HFFc6 (cell line): ENCODE results near the gene DSC3. TPM values are rescaled to one million over a fixed set of nuclear protein-coding genes. Genes with fewer than 3 reads are reported as not detected.
"Not testable (repeated sequence)": the region's sequence is repeated elsewhere in the genome, so short reads cannot be mapped to it uniquely, and the experiment has no call there.

ENCODE experiments used
- DNase-seq: peaks from one replicate; pipeline ENCODE4 v3.0.0-alpha.2; 2018
- H3K27ac Mint-ChIP-seq: 2 replicates; pipeline ENCODE4 v1.8.0; 2020; ENCODE audit warnings: mild to moderate bottlenecking, mixed read lengths
- H3K27me3 Mint-ChIP-seq: 2 replicates; pipeline ENCODE4 v1.8.0; 2021; ENCODE audit warnings: mild to moderate bottlenecking, moderate library complexity, mixed read lengths; ENCODE audit not compliant: insufficient read depth
- H3K36me3 Mint-ChIP-seq: 2 replicates; pipeline ENCODE4 v1.8.0; 2021; ENCODE audit warnings: low read depth, mixed read lengths
- H3K4me1 Mint-ChIP-seq: 2 replicates; pipeline ENCODE4 v1.8.0; 2020; ENCODE audit warnings: low read depth, mixed read lengths
- H3K4me3 Mint-ChIP-seq: 2 replicates; pipeline ENCODE4 v1.8.0; 2020; ENCODE audit warnings: mild to moderate bottlenecking, moderate library complexity, mixed read lengths
- H3K9me3 Mint-ChIP-seq: 2 replicates; pipeline ENCODE4 v1.8.0; 2020; ENCODE audit warnings: mild to moderate bottlenecking, mixed read lengths
- CTCF ChIP-seq: fragments of 200-600 bp; sonication (generic); IDR thresholded peaks from 2 replicates; pipeline ENCODE4 v1.5.0; 2021; ENCODE audit warnings: antibody characterized with exemption, mild to moderate bottlenecking
- total RNA-seq, 6 experiments: library from RNA; stranded (reverse); fragmentation: NEBNext Ultra II Directional; extraction: Animal tissue kit (Norgen Biotek cat#: 25700); gene quantifications; 2 replicates in 1 of 6; 3 replicates in 5 of 6; pipeline ENCODE4 v1.2.3, GENCODE V29; 2021

DSC3 gene
- total RNA-seq, 6 experiments from 2014 or later = not detected

GRCh38 chr18:31042084-31042405 lies 497 bp downstream of the DSC3 start:
- no peak overlapping the region for H3K4me3 Mint-ChIP-seq
- no peak overlapping the region for H3K27ac Mint-ChIP-seq
- H3K4me1 Mint-ChIP-seq = no peaks in the 10 kb centered on the region
- peaks cover 49% of the 10 kb centered on the region for H3K9me3 Mint-ChIP-seq
- H3K27me3 Mint-ChIP-seq = no peaks in the 10 kb centered on the region
- no peak for DNase-seq
- 0 out of 2 replicates have a peak, but pooled peaks cover 5% of the 10 kb centered on the region for H3K36me3 Mint-ChIP-seq
- no peak for TF ChIP-seq CTCF

DNA sequence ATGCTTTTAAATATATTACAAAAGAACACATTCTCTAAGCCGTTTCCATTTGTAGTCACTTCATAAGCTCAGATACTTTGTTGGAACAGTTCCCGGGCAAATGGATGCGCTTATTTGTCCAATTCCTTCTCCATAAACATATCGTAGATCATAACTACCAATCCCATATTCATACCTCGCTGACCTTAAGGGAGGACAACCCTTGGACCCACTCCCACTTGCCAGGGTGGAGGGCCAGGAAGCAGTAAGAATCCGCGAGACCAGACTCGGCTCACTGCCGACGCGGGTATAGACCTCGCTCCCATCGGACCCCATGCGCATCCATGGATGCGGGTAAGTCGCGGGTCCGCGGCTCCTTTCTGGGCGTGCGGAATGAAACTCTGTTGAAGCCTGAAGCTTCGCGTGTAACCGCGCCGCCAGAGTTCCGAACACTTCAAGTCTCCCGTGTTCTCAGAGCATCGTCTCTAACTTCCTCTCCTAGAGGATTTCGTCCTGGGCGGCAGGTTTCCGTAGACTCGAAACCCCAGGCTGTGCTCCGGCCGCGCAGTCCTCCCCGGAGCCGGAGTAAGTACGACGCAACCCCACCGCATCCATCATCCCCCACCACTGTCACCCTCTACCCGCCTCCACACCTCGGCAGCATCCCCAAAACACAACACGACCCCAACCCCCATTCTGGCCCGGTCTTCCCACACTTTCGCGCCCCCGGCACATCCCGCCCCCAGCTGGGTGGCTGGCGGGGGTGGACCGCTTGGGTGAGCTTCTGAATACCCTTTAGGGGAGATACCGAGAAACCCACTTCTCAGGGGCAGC lies 1.1 kb downstream of the DSC3 start:
- Mint-ChIP-seq H3K9me3 (peaks cover 44% of the 10 kb centered on the region), H3K27me3 (no peaks in the 10 kb centered on the region), H3K27ac (no peak overlapping the region), H3K4me3 (no peak overlapping the region), H3K4me1 (no peaks in the 10 kb centered on the region), H3K36me3 (0 out of 2 replicates have a peak, but pooled peaks cover 5% of the 10 kb centered on the region)
- no peak for TF ChIP-seq CTCF
- DNase-seq = no peak

GRCh38 chr18:31040686-31041270 lies 1.8 kb downstream of the DSC3 start:
- H3K4me1 Mint-ChIP-seq = no peaks in the 10 kb centered on the region
- 0 out of 2 replicates have a peak, but pooled peaks cover 5% of the 10 kb centered on the region for H3K36me3 Mint-ChIP-seq
- TF ChIP-seq CTCF = no peak
- H3K27ac Mint-ChIP-seq = no peak overlapping the region
- H3K27me3 Mint-ChIP-seq = no peaks in the 10 kb centered on the region
- no peak overlapping the region for H3K4me3 Mint-ChIP-seq
- no peak for DNase-seq
- H3K9me3 Mint-ChIP-seq = peaks cover 40% of the 10 kb centered on the region

GRCh38 chr18:31039426-31039825 lies 3.1 kb downstream of the DSC3 start:
- no peaks in the 10 kb centered on the region for H3K27me3 Mint-ChIP-seq
- no peak for DNase-seq
- no peaks in the 10 kb centered on the region for H3K4me1 Mint-ChIP-seq
- TF ChIP-seq CTCF = no peak
- no peak overlapping the region for H3K27ac Mint-ChIP-seq
- H3K36me3 Mint-ChIP-seq = 0 out of 2 replicates have a peak, but pooled peaks cover 5% of the 10 kb centered on the region
- H3K4me3 Mint-ChIP-seq = no peak overlapping the region
- peaks cover 42% of the 10 kb centered on the region for H3K9me3 Mint-ChIP-seq

DNA sequence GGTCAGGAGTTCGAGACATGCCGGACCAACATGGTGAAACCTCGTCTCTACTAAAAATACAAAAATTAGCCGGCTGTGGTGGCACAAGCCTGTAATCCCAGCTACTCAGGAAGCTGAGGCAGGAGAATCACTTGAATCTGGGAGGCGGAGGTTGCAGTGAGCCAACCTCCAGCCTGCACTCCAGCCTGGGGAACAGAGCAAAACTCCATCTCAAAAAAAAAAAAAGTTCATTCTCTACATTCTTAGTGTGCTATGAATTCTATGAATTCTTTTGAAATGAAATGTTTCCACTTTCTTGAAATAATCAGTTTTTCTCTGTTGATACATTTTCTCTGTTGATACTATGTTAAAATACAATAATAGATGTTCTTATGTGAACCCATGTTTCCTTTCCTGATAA lies 4.9 kb downstream of the DSC3 start:
- not testable (repeated sequence) for H3K36me3 Mint-ChIP-seq, H3K27ac Mint-ChIP-seq, H3K4me3 Mint-ChIP-seq, H3K4me1 Mint-ChIP-seq, DNase-seq, H3K27me3 Mint-ChIP-seq
- H3K9me3 Mint-ChIP-seq = peaks cover 34% of the 10 kb centered on the region

- no peak overlapping the region for H3K27ac Mint-ChIP-seq
- H3K4me3 Mint-ChIP-seq = no peak overlapping the region
- H3K36me3 Mint-ChIP-seq = no peaks in the 10 kb centered on the region
- peaks cover 22% of the 10 kb centered on the region for H3K9me3 Mint-ChIP-seq
- H3K27me3 Mint-ChIP-seq = no peaks in the 10 kb centered on the region
- DNase-seq = no peak
- TF ChIP-seq CTCF = no peak
- no peaks in the 10 kb centered on the region for H3K4me1 Mint-ChIP-seq
Observed at GRCh38 chr18:31034541-31034940, 8.0 kb downstream of the DSC3 start.
